Activated gamma-delta T cell (primary cell): Measurements from ENCODE around the gene BOD1L1.
"Not testable (repeated sequence)": the region's sequence is repeated elsewhere in the genome, so short reads cannot be mapped to it uniquely, and the experiment has no call there.

Experiments
- DNase-seq: peaks from one replicate; lab custom pipeline; 2025; lab: John Stamatoyannopoulos, UW

BOD1L1 gene

GRCh38 chr4:13618212-13618806 lies 9.2 kb downstream of the BOD1L1 start:
- DNase-seq = no peak

DNA sequence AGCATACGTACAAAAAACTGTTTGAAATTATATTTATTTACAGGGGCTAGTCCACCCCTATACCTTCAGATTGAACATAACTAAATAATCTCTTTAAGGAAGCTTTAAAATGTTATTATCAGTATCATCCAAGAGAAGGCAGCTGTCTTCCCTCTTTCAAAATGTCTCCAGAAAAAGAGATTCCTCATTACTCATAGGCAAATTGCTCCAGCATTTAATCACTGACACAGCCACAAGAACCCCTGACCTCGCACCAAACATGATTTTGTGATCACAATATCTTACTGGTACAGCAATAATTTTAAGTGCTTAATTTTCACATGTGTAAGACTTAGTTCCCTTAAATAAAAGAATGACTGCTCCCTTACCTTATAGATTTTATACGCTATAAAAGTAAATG lies 9.7 kb downstream of the BOD1L1 start:
- no peak for DNase-seq

GRCh38 chr4:13616597-13616996 lies 10.9 kb downstream of the BOD1L1 start:
- no peak for DNase-seq

- DNase-seq = no peak
Observed at GRCh38 chr4:13615161-13615560, 12.4 kb downstream of the BOD1L1 start.

GRCh38 chr4:13612569-13612968 lies 15.0 kb downstream of the BOD1L1 start:
- no peak for DNase-seq

DNA sequence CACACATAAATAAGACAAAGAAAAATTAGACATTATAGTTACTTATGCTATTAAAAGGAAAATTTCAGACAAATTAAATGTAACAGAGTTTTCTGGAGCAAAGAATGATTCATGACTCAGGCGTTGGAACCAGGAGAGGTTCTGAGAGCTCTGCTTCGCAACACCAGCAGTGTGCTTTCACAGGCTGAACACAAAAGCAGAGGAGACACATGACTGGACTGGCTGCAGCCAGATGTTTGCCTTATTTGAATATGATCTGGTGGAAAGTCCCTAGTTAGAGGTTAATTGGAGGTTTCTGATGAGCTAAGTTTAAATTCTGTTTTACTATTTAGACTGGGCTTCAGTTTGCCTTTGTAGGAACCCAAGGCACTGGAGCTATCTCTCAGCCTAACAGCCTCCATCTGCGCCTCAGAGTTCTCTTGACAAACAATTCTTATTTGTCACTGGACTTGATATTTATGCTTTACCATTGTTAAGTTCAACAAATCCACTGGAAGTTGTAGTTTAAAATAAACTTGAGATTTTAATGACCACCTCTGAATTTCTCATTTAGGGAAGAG lies 16.2 kb downstream of the BOD1L1 start:
- no peak for DNase-seq

DNA sequence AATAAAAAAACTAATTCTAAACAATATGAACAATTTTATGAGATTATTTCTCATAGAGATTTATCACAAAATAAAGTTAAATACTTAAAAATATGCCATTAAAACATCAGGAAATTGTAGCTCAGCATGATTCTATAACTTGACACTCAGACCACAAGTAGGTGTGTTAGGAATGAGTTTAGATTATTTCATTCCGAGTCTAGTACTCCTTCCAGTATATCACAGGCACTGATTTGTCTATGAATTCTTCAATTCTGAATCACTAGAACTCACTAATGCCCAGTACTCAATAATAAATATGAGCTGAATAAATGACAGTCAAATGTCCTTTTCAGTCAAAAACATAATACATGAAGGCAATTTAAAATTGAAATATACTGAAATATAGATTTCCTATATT lies 22.2 kb downstream of the BOD1L1 start:
- no peak for DNase-seq

DNA sequence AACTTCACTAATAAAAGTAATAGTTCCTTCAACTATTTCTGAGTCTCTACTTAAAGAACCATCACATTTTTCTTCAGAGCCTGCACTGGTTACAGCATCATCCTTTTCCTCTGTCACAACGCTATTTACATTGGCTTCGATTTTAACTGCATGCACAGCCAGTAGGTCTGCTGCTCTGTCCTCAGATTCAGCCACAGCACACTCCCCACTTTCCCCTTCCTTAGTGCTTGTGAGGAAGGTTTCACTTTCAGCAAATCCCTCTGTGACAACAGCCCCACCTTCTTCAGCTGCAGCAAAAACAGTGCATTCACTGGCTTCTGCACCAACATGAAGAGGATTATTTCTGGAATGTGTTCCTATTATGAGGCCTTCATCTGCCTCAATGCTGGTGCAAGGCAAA lies 25.7 kb downstream of the BOD1L1 start:
- DNase-seq = no peak

- no peak for DNase-seq
Observed at GRCh38 chr4:13601048-13601447, 26.5 kb downstream of the BOD1L1 start.

- no peak for DNase-seq
Observed at GRCh38 chr4:13599159-13599558, 28.4 kb downstream of the BOD1L1 start.

- DNase-seq = no peak
Observed at GRCh38 chr4:13597604-13598003, 29.9 kb downstream of the BOD1L1 start.

DNA sequence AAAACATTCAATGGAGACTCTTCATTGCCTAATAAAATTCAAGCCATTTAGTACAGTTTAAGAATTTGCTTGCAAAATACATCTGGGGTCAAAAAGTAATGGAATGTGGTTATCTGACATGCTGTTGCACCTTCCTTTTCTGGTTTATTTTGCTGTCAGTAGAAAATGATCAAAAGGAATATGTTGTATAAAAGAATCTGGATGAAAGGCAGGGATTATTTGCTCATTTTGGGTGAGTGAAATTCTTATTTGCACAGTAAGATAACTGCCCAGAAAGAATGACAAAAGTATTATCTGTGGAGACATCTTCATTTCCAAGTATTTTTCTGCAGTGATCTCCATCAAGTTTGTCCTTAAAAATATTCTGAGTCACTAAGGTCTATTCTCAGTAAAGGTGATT lies 30.4 kb downstream of the BOD1L1 start:
- no peak for DNase-seq

GRCh38 chr4:13592220-13592619 lies 35.3 kb downstream of the BOD1L1 start:
- no peak for DNase-seq

- DNase-seq = no peak
Observed at GRCh38 chr4:13590766-13591165, 36.8 kb downstream of the BOD1L1 start.

- no peak for DNase-seq
Observed at GRCh38 chr4:13588954-13589353, 38.6 kb downstream of the BOD1L1 start.

- no peak for DNase-seq
Observed at GRCh38 chr4:13584481-13584880, 43.0 kb downstream of the BOD1L1 start.

DNA sequence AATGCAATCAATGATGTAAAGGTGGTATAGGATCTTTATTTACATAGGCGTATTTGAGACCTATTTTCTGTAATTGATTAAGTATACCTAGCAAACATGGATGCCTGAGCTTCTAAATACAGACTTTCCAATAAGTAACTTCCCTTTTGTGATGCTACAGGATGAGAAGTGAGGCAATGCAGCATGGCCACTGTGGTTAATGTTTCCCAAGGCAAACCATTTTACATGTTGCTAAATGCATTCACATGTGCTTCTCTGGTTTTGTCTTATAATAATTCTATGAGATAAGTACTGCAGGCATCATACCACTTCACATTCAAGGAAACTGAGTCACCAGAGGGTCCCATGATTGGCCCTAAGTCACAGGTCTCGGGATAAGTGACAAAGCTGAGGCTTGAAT lies 47.5 kb downstream of the BOD1L1 start:
- DNase-seq = no peak

GRCh38 chr4:13577660-13578059 lies 49.9 kb downstream of the BOD1L1 start:
- DNase-seq = no peak

- no peak for DNase-seq
Observed at GRCh38 chr4:13570916-13571315, 56.6 kb downstream of the BOD1L1 start.

DNA sequence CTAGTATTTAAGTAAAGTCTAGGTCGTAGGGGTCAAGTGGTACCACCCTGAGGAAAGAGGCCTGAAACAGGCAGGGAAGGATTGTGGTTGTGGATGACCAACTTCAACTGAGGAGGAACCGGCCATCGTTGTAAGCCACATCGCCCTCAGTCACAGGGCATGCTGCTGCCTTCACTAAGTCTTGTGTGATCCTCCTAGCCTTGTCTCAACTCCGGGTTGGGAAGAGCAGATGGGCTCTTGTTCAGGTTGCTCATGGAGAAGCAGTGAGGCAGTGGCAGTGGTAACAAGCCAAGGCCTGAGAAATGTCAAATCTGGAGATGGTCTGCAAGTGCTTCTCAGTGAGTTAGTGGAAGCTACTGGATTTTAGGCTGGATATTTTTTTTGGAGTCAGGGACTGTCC lies 60.4 kb downstream of the BOD1L1 start:
- DNase-seq = no peak

DNA sequence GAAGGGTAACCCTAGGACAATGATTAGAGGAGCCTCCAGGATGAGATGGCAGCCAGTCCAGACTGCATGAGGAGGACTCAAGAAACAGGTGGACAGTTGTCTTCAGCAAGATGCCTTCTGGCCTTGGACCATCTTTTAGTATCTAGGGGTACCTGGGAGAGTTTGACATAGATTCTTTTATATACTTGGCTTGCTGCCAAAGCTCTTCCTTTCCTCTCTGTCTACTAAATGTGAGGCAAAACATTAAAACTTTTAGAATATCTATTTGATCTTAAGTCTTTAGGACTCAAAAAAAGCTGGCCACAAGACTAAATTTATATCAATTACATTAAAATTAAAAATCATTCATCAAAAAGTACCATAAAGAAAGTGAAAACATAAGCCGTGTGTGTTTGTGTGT lies 64.6 kb downstream of the BOD1L1 start:
- DNase-seq = no peak

DNA sequence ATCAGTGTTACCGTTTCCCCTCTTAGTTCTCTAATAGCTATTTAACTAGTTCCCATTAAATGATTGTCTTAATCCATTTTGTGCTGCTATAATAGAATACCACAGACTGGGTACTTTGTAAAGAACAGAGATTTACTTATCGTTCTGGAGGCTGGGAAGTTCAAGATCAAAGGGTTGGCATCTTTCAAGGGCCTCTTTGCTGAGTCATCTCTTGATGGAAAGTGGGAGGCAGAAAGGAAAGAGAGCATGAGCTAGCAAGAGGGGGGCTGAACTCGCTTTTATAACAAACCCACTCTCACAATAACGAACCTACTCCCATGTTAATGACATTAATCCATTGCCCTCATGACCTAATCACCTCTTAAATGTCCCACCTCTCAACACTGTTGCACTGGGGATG lies 65.9 kb downstream of the BOD1L1 start:
- no peak for DNase-seq

DNA sequence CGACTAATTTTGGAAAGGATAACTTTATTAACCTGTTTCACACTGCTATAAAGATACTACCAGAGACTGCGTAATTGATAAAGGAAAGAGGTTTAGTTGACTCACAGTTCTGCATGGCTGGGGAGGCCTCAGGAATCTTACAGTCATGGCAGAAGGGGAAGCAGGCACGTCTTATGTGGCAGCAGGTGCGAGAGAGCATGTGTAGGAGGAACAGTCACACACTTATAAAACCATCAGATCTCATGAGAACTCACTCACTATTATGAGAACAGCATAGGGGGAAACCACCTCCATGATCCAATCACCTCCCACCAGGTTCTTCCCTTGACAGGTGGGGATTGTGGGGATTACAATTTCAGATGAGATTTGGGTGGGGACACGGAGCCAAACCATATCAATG lies 67.4 kb downstream of the BOD1L1 start:
- not testable (repeated sequence) for DNase-seq

DNA sequence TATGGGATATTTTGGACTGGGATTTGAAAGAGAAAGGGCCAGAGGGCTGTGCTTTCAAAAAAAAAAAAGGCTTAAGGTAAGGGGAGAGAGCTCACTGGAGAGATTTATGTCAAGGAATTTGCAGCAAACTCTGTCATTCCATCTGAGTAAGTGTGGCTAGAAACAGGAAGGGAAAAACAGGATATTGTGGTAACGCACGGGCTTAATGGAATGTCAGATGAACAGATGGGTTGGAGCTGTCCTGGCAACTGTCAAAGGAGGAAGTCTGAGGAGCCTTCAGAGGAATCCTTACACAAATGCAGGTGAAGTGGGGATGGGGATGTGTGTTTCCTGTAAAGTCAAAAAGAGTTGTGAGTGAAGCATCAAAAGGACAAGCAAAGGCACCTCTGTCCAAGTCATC lies 68.1 kb downstream of the BOD1L1 start:
- DNase-seq = no peak
